GM19099 (cell line): ENCODE results near the gene SMAD6.

Experiments used
- POLR2A ChIP-seq: IDR thresholded peaks from 3 replicates; pipeline ENCODE4 v1.6.1; 2011; ENCODE audit warnings: low read depth; ENCODE audit not compliant: insufficient read length; ENCODE audit errors: extremely low read depth

SMAD6 gene

GRCh38 chr15:66746231-66746605 lies 44.2 kb downstream of the SMAD6 start:
- TF ChIP-seq POLR2A, result no peak

- no peak for TF ChIP-seq POLR2A
Observed at GRCh38 chr15:66747223-66747622, 45.2 kb downstream of the SMAD6 start.

GRCh38 chr15:66747886-66748707 lies 46.1 kb downstream of the SMAD6 start:
- no peak for TF ChIP-seq POLR2A

GRCh38 chr15:66748708-66749035 lies 46.6 kb downstream of the SMAD6 start:
- TF ChIP-seq POLR2A, result no peak

- no peak for TF ChIP-seq POLR2A
Observed at GRCh38 chr15:66749841-66750575, 48.0 kb downstream of the SMAD6 start.

- no peak for TF ChIP-seq POLR2A
Observed at GRCh38 chr15:66750609-66751008, 48.6 kb downstream of the SMAD6 start.

- TF ChIP-seq POLR2A, result no peak
Observed at GRCh38 chr15:66751579-66751978, 49.5 kb downstream of the SMAD6 start.

- no peak for TF ChIP-seq POLR2A
Observed at GRCh38 chr15:66752078-66752477, 50.0 kb downstream of the SMAD6 start.

GRCh38 chr15:66753687-66754377 lies 51.8 kb downstream of the SMAD6 start:
- TF ChIP-seq POLR2A, result no peak

- no peak for TF ChIP-seq POLR2A
Observed at GRCh38 chr15:66754789-66755188, 52.8 kb downstream of the SMAD6 start.

- TF ChIP-seq POLR2A, result no peak
Observed at GRCh38 chr15:66755298-66756068, 53.4 kb downstream of the SMAD6 start.

- no peak for TF ChIP-seq POLR2A
Observed at GRCh38 chr15:66756295-66756694, 54.3 kb downstream of the SMAD6 start.

- no peak for TF ChIP-seq POLR2A
Observed at GRCh38 chr15:66757030-66757429, 55.0 kb downstream of the SMAD6 start.

GRCh38 chr15:66757521-66757920 lies 55.5 kb downstream of the SMAD6 start:
- no peak for TF ChIP-seq POLR2A

- TF ChIP-seq POLR2A, result no peak
Observed at GRCh38 chr15:66758844-66759243, 56.8 kb downstream of the SMAD6 start.

GRCh38 chr15:66760097-66760967 lies 58.3 kb downstream of the SMAD6 start:
- TF ChIP-seq POLR2A, result no peak
